WTC11 (cell line): ENCODE data around the gene ZNF827. TPM values are rescaled to one million over a fixed set of nuclear protein-coding genes. Genes with fewer than 3 reads are reported as not detected.

ENCODE experiments used
- ATAC-seq: fragments of 200-7000 bp; cut with Tn5 transposase; 2 replicates; pipeline ENCODE4 v1.10.0; 2021; ENCODE audit warnings: mild to moderate bottlenecking, moderate library complexity
- CTCF ChIA-PET: fragments of 300-600 bp; sonication (Branson Sonifier 250); formaldehyde crosslinking; loops from one replicate; lab custom pipeline; 2021; ENCODE audit warnings: antibody characterized with exemption; lab: Charles Lee
- POLR2A ChIA-PET: fragments of 350-600 bp; sonication (Branson Sonifier 250); formaldehyde crosslinking; loops from one replicate; lab custom pipeline; 2021; ENCODE audit warnings: antibody characterized with exemption; lab: Charles Lee
- DNase-seq: peaks from one replicate; pipeline ENCODE4 v3.0.0; 2021; ENCODE audit warnings: low spot score
- H3K27ac Mint-ChIP-seq: 2 replicates; pipeline ENCODE4 v1.8.0; 2021; ENCODE audit warnings: mixed read lengths
- H3K27me3 Mint-ChIP-seq: 2 replicates; pipeline ENCODE4 v1.8.0; 2021; ENCODE audit warnings: low read depth, mild to moderate bottlenecking, moderate library complexity, mixed read lengths
- H3K36me3 Mint-ChIP-seq: 2 replicates; pipeline ENCODE4 v1.8.0; 2021; ENCODE audit warnings: mixed read lengths
- H3K4me1 Mint-ChIP-seq: 2 replicates; pipeline ENCODE4 v1.8.0; 2022; ENCODE audit warnings: mixed read lengths
- H3K4me3 Mint-ChIP-seq: 2 replicates; pipeline ENCODE4 v1.8.0; 2021; ENCODE audit warnings: mild to moderate bottlenecking, moderate library complexity, mixed read lengths
- H3K9me3 Mint-ChIP-seq: 2 replicates; pipeline ENCODE4 v1.8.0; 2021; ENCODE audit warnings: mixed read lengths
- CREB1 ChIP-seq: sonication (generic); formaldehyde crosslinking; IDR thresholded peaks from 2 replicates; pipeline ENCODE4 v1.8.0; 2023; ENCODE audit warnings: mild to moderate bottlenecking, missing genetic modification reagents
- ELF4 ChIP-seq: sonication (generic); formaldehyde crosslinking; IDR thresholded peaks from 2 replicates; pipeline ENCODE4 v1.8.1; 2022; ENCODE audit warnings: low read depth, mild to moderate bottlenecking, moderate library complexity, missing genetic modification reagents
- ETV6 ChIP-seq: sonication (generic); formaldehyde crosslinking; IDR thresholded peaks from 2 replicates; pipeline ENCODE4 v1.8.1; 2022; ENCODE audit warnings: mild to moderate bottlenecking, missing genetic modification reagents
- HMGA2 ChIP-seq: fragments of 250-450 bp; sonication (Bioruptor Pico); IDR thresholded peaks from 2 replicates; pipeline ENCODE4 v1.4.0; 2021; ENCODE audit warnings: mild to moderate bottlenecking, moderate library complexity
- MXD4 ChIP-seq: fragments of 250-450 bp; sonication (Bioruptor Pico); IDR thresholded peaks from 2 replicates; pipeline ENCODE4 v1.8.0; 2021; ENCODE audit warnings: mild to moderate bottlenecking, moderate library complexity, borderline replicate concordance
- NFYB ChIP-seq: sonication (generic); formaldehyde crosslinking; conservative IDR thresholded peaks from 2 replicates; pipeline ENCODE4 v1.8.0; 2022; ENCODE audit warnings: low read depth, missing genetic modification reagents
- PRDM15 ChIP-seq: sonication (generic); formaldehyde crosslinking; IDR thresholded peaks from 2 replicates; pipeline ENCODE4 v1.8.0; 2022; ENCODE audit warnings: missing genetic modification reagents
- TP53 ChIP-seq: sonication (generic); formaldehyde crosslinking; IDR thresholded peaks from 2 replicates; pipeline ENCODE4 v1.8.1; 2023; ENCODE audit warnings: mild to moderate bottlenecking, missing genetic modification reagents
- ZNF138 ChIP-seq: sonication (generic); formaldehyde crosslinking; conservative IDR thresholded peaks from 2 replicates; pipeline ENCODE4 v1.8.1; 2022; ENCODE audit warnings: mild to moderate bottlenecking, moderate library complexity, missing genetic modification reagents
- ZNF416 ChIP-seq: fragments of 250-450 bp; sonication (Bioruptor Pico); IDR thresholded peaks from 2 replicates; pipeline ENCODE4 v1.9.0; 2021; ENCODE audit warnings: mild to moderate bottlenecking, inconsistent platforms
- ZNF423 ChIP-seq: fragments of 250-450 bp; sonication (Bioruptor Pico); IDR thresholded peaks from 2 replicates; pipeline ENCODE4 v2.1.2; 2022; ENCODE audit warnings: mild to moderate bottlenecking, moderate library complexity
- total RNA-seq: library from RNA; stranded (reverse); gene quantifications from 3 replicates; pipeline ENCODE4 v1.2.3, GENCODE V29; 2021
- TF ChIP-seq, protein P1 (sequence below): sonication (generic); formaldehyde crosslinking; IDR thresholded peaks from 2 replicates; pipeline ENCODE4 v1.8.1; 2023; ENCODE audit warnings: mild to moderate bottlenecking, moderate library complexity, missing genetic modification reagents
- TF ChIP-seq, protein P2 (sequence below): sonication (generic); formaldehyde crosslinking; IDR thresholded peaks from 2 replicates; pipeline ENCODE4 v1.8.0; 2022; ENCODE audit warnings: mild to moderate bottlenecking, missing genetic modification reagents
- TF ChIP-seq, protein P3 (sequence below): sonication (generic); formaldehyde crosslinking; IDR thresholded peaks from 2 replicates; pipeline ENCODE4 v1.8.0; 2022; ENCODE audit warnings: mild to moderate bottlenecking, missing genetic modification reagents

The ZNF827 gene
- total RNA-seq, 1 experiment from 2014 or later = 25.6 TPM

DNA sequence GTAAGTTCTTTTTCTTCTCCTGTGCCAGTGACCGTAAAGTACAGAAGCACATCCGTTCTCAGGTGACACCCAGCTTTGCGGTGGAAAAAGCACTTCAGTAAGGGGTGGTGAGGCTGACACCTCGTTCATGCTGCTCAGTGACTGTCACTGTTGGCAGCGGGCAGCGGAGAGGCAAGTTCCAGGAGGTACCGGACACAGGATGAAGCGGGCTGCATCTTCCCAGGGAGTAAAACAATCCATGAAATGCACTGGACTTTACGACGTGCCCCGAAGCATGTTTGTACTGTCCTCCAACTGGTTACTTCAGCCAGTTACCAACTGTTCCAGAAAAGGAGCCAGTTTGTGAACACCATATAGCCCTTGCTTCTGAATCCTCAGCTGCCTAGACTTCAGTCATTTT, 110.7 kb downstream of the ZNF827 start (continued):
- TF ChIP-seq, protein P1, sequence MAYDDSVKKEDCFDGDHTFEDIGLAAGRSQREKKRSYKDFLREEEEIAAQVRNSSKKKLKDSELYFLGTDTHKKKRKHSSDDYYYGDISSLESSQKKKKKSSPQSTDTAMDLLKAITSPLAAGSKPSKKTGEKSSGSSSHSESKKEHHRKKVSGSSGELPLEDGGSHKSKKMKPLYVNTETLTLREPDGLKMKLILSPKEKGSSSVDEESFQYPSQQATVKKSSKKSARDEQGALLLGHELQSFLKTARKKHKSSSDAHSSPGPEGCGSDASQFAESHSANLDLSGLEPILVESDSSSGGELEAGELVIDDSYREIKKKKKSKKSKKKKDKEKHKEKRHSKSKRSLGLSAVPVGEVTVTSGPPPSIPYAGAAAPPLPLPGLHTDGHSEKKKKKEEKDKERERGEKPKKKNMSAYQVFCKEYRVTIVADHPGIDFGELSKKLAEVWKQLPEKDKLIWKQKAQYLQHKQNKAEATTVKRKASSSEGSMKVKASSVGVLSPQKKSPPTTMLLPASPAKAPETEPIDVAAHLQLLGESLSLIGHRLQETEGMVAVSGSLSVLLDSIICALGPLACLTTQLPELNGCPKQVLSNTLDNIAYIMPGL (CRISPR knock-in tag) = no peak
- TF ChIP-seq ZNF138 (CRISPR knock-in tag) (no peak), ZNF423 (CRISPR knock-in tag) (no peak), ETV6 (CRISPR knock-in tag) (no peak), CREB1 (CRISPR knock-in tag) (no peak)

GRCh38 chr4:145825255-145825654, 113.4 kb downstream of the ZNF827 start:
- ATAC-seq (peak; percentile 16; the same call in 1 of the 2 replicates), DNase-seq (no peak)
- TF ChIP-seq HMGA2 (no peak), MXD4 (no peak), ELF4 (CRISPR knock-in tag) (no peak), NFYB (CRISPR knock-in tag) (no peak), CREB1 (CRISPR knock-in tag) (no peak), ZNF416 (CRISPR knock-in tag) (no peak)
- TF ChIP-seq, protein P2, sequence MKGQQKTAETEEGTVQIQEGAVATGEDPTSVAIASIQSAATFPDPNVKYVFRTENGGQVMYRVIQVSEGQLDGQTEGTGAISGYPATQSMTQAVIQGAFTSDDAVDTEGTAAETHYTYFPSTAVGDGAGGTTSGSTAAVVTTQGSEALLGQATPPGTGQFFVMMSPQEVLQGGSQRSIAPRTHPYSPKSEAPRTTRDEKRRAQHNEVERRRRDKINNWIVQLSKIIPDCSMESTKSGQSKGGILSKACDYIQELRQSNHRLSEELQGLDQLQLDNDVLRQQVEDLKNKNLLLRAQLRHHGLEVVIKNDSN (CRISPR knock-in tag) = no peak
- Mint-ChIP-seq H3K27ac (peak overlapping the region; percentile 66), H3K9me3 (no peaks in the 10 kb centered on the region), H3K36me3 (peaks cover 26% of the 10 kb centered on the region), H3K27me3 (no peaks in the 10 kb centered on the region), H3K4me1 (peaks cover 77% of the 10 kb centered on the region), H3K4me3 (no peak overlapping the region)
- POLR2A ChIA-PET = no interaction called here
- CTCF ChIA-PET = interaction anchor here (1.0 kb wide), 1 partner anchor 63 kb away, joined by 4 read pairs; no protein-coding TSS in a partner anchor

- H3K36me3 Mint-ChIP-seq = peaks cover 26% of the 10 kb centered on the region
- peaks cover 69% of the 10 kb centered on the region for H3K4me1 Mint-ChIP-seq
- TF ChIP-seq PRDM15 (CRISPR knock-in tag) (peak; percentile 37; the same call in 1 of the 2 replicates), NFYB (CRISPR knock-in tag) (peak; percentile 52), TP53 (no peak), ELF4 (CRISPR knock-in tag) (no peak), CREB1 (CRISPR knock-in tag) (no peak)
- TF ChIP-seq, protein P3, sequence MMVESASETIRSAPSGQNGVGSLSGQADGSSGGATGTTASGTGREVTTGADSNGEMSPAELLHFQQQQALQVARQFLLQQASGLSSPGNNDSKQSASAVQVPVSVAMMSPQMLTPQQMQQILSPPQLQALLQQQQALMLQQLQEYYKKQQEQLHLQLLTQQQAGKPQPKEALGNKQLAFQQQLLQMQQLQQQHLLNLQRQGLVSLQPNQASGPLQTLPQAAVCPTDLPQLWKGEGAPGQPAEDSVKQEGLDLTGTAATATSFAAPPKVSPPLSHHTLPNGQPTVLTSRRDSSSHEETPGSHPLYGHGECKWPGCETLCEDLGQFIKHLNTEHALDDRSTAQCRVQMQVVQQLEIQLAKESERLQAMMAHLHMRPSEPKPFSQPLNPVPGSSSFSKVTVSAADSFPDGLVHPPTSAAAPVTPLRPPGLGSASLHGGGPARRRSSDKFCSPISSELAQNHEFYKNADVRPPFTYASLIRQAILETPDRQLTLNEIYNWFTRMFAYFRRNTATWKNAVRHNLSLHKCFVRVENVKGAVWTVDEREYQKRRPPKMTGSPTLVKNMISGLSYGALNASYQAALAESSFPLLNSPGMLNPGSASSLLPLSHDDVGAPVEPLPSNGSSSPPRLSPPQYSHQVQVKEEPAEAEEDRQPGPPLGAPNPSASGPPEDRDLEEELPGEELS (CRISPR knock-in tag) = no peak
- TF ChIP-seq, protein P1 (CRISPR knock-in tag) = no peak
- peak; percentile 33 for DNase-seq
- peak overlapping the region; percentile 66 for H3K27ac Mint-ChIP-seq
- POLR2A ChIA-PET = no interaction called here
- CTCF ChIA-PET = no interaction called here
- peak; percentile 95 for ATAC-seq
- H3K4me3 Mint-ChIP-seq = no peak overlapping the region
- H3K9me3 Mint-ChIP-seq = no peaks in the 10 kb centered on the region
- no peaks in the 10 kb centered on the region for H3K27me3 Mint-ChIP-seq
Measured at GRCh38 chr4:145824463-145824862, 114.2 kb downstream of the ZNF827 start.
